Activated CD8-positive, alpha-beta memory T cell treated with anti-CD3 and anti-CD28 coated beads for 36 hours (primary cell): ENCODE results near the gene APOA4. TPM values are rescaled to one million over a fixed set of nuclear protein-coding genes. Genes with fewer than 3 reads are reported as not detected.

Source experiments
- CTCF ChIA-PET: fragments of 350-600 bp; sonication (Branson Sonifier 250); formaldehyde crosslinking; loops from one replicate; lab custom pipeline; 2021; ENCODE audit warnings: antibody characterized with exemption; lab: Charles Lee
- POLR2A ChIA-PET: fragments of 350-600 bp; sonication (Branson Sonifier 250); formaldehyde crosslinking; loops from one replicate; lab custom pipeline; 2021; ENCODE audit warnings: antibody characterized with exemption; lab: Charles Lee
- total RNA-seq, 2 experiments: library from RNA; stranded (reverse); gene quantifications; one replicate each; pipeline ENCODE4 v1.2.3, GENCODE V29; 2021

The APOA4 gene
- total RNA-seq = not detected

GRCh38 chr11:116823031-116823843, at the start of gene APOA4:
APOA4 (minus strand) TSS chr11:116823304; CDS start chr11:116823191, 113 bp downstream.
- ChIA-PET POLR2A (no interaction called here), CTCF (interaction anchor here (0.6 to 2.3 kb wide), 3 partner anchors 13 to 283 kb away, joined by 3 to 11 read pairs (median 3); partner anchors contain the start of gene APOA1)

- POLR2A ChIA-PET = interaction anchor here (0.8 kb wide), 1 partner anchor 202 kb away, joined by 3 read pairs; no protein-coding TSS in a partner anchor
- CTCF ChIA-PET = no interaction called here
Measured at GRCh38 chr11:116871248-116871647, 48.1 kb upstream of the APOA4 start.

GRCh38 chr11:116870054-116870453, 47.0 kb upstream of the APOA4 start:
- CTCF ChIA-PET = no interaction called here

GRCh38 chr11:116869610-116870009, 46.5 kb upstream of the APOA4 start:
- ChIA-PET POLR2A (no interaction called here), CTCF (no interaction called here)

More at GRCh38 chr11:116870054-116870453, 47.0 kb upstream of the APOA4 start:
- POLR2A ChIA-PET = no interaction called here

GRCh38 chr11:116868066-116868465, 45.0 kb upstream of the APOA4 start:
- ChIA-PET POLR2A (interaction anchor here (0.6 kb wide), 1 partner anchor 276 kb away, joined by 3 read pairs; the partner anchor contains the start of gene PAFAH1B2), CTCF (interaction anchor here (0.8 kb wide), 1 partner anchor 11 kb away, joined by 4 read pairs; no protein-coding TSS in a partner anchor)

- CTCF ChIA-PET = interaction anchor here (0.8 kb wide), 1 partner anchor 12 kb away, joined by 4 read pairs; no protein-coding TSS in a partner anchor
- POLR2A ChIA-PET = interaction anchor here (0.6 kb wide), 1 partner anchor 276 kb away, joined by 3 read pairs; the partner anchor contains the start of gene PAFAH1B2
Measured at GRCh38 chr11:116867619-116868018, 44.5 kb upstream of the APOA4 start.

- ChIA-PET CTCF (no interaction called here), POLR2A (no interaction called here)
Measured at GRCh38 chr11:116866804-116867455, 43.8 kb upstream of the APOA4 start.

GRCh38 chr11:116865696-116866095, 42.6 kb upstream of the APOA4 start:
- POLR2A ChIA-PET = no interaction called here
- CTCF ChIA-PET = interaction anchor here (0.7 kb wide), 1 partner anchor 30 kb away, joined by 3 read pairs; no protein-coding TSS in a partner anchor

- ChIA-PET CTCF (interaction anchor here (0.7 kb wide), 1 partner anchor 33 kb away, joined by 6 read pairs; no protein-coding TSS in a partner anchor), POLR2A (no interaction called here)
Measured at GRCh38 chr11:116864531-116864930, 41.4 kb upstream of the APOA4 start.

- CTCF ChIA-PET = interaction anchor here (0.7 to 1.0 kb wide), 2 partner anchors 9 to 236 kb away, joined by 3 to 4 read pairs; no protein-coding TSS in a partner anchor
- POLR2A ChIA-PET = no interaction called here
Measured at GRCh38 chr11:116862951-116863350, 39.8 kb upstream of the APOA4 start.

GRCh38 chr11:116862185-116862584, 39.1 kb upstream of the APOA4 start:
- CTCF ChIA-PET = interaction anchor here (0.7 kb wide), 1 partner anchor 237 kb away, joined by 3 read pairs; no protein-coding TSS in a partner anchor
- POLR2A ChIA-PET = no interaction called here

GRCh38 chr11:116861539-116861938, 38.4 kb upstream of the APOA4 start:
- POLR2A ChIA-PET = no interaction called here
- CTCF ChIA-PET = no interaction called here

- POLR2A ChIA-PET = no interaction called here
- CTCF ChIA-PET = no interaction called here
Measured at GRCh38 chr11:116860303-116860702, 37.2 kb upstream of the APOA4 start.

GRCh38 chr11:116859175-116859574, 36.1 kb upstream of the APOA4 start:
- ChIA-PET CTCF (interaction anchor here (1.4 kb wide), 1 partner anchor 68 kb away, joined by 5 read pairs; the partner anchor contains the start of gene APOA5), POLR2A (no interaction called here)

GRCh38 chr11:116857936-116858335, 34.8 kb upstream of the APOA4 start:
- POLR2A ChIA-PET = no interaction called here
- CTCF ChIA-PET = no interaction called here

GRCh38 chr11:116857316-116857715, 34.2 kb upstream of the APOA4 start:
- ChIA-PET CTCF (no interaction called here), POLR2A (interaction anchor here (0.6 kb wide), 1 partner anchor 1747 kb away, joined by 4 read pairs; no protein-coding TSS in a partner anchor)

GRCh38 chr11:116856423-116856822, 33.3 kb upstream of the APOA4 start:
- POLR2A ChIA-PET = interaction anchor here (0.5 kb wide), 1 partner anchor 152 kb away, joined by 4 read pairs; no protein-coding TSS in a partner anchor
- CTCF ChIA-PET = interaction anchor here (0.9 kb wide), 1 partner anchor 15 kb away, joined by 3 read pairs; no protein-coding TSS in a partner anchor

- ChIA-PET POLR2A (interaction anchor here (0.6 kb wide), 1 partner anchor 256 kb away, joined by 3 read pairs; no protein-coding TSS in a partner anchor), CTCF (interaction anchor here (0.7 to 1.3 kb wide), 3 partner anchors 14 to 65 kb away, joined by 3 read pairs; no protein-coding TSS in a partner anchor)
Measured at GRCh38 chr11:116855413-116855812, 32.3 kb upstream of the APOA4 start.
